ENCODE data around the gene TMEM169. TPM values are rescaled to one million over a fixed set of nuclear protein-coding genes. Genes with fewer than 3 reads are reported as not detected.

TMEM169 gene
- total RNA-seq, 4 donors from 2014 or later: 0.41 to 6.4 (median 1.9) TPM; not detected in 1

DNA sequence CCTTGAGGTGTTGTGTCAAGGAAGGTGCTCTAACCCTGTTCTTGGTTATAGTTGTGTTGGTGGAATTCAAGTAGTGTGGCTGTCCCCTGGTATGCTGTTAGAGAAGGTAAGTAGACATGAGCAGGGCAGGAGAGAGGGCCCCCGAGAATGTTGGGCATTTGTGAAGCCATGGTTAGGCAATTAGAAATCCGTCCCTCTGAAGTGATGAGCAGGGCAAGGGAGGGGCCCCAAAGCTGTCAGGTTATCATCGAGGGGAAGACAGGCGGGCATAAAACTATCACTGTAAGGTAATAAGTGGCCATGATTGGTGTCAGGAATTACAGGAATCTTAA, 32.6 kb downstream of the TMEM169 start:
- no peaks in the 10 kb centered on the region for H3K9me3 ChIP-seq
- 25 to 27% methylated on average over 2 to 4 of the region's 4 CpGs for whole genome bisulfite sequencing, 2 donors (ENCODE audit: low coverage in 1 of 2)
- in situ Hi-C loops (cut with MboI; ENCODE audit: low pct_ligation_motif_present in 1 of 4, low pct_unique_long_range_greater_than_20kb in 1 of 4, low sequenced_read_pairs in 3 of 4): loop anchor here in 2 of 4 donors (25.0 kb wide), 1 partner anchor 298 kb away; the partner anchor contains the start of gene SMARCAL1 (in 2 of the 2)
- H3K4me3 ChIP-seq: no peak overlapping the region
- no peak for DNase-seq
- H3K4me1 ChIP-seq: peaks cover 14 to 51% (median 24%) of the 10 kb centered on the region in 4 donors
- no peak for TF ChIP-seq CTCF (IDR thresholded peaks at IDR 0.05)
- TF ChIP-seq POLR2A (IDR thresholded peaks at IDR 0.05): no peak
- TF ChIP-seq EP300 (IDR thresholded peaks at IDR 0.05; ENCODE audit: low read depth): no peak
- no peak for TF ChIP-seq POLR2AphosphoS5 (IDR thresholded peaks at IDR 0.05)
- H3K27ac ChIP-seq: peak overlapping the region; percentile 55 to 79 (median 68)
- intact Hi-C loops (cut with DNase I; ENCODE audit: low total_unique reads): no loop called here
- no peaks in the 10 kb centered on the region for H3K27me3 ChIP-seq
- peaks cover 0 to 25% (median 11%) of the 10 kb centered on the region in 4 donors for H3K36me3 ChIP-seq

GRCh38 chr2:216114714-216115531, 33.2 kb downstream of the TMEM169 start:
- in situ Hi-C loops (cut with MboI; ENCODE audit: low pct_ligation_motif_present in 1 of 4, low pct_unique_long_range_greater_than_20kb in 1 of 4, low sequenced_read_pairs in 3 of 4) (loop anchor here in 2 of 4 donors (25.0 kb wide), 1 partner anchor 297 kb away; the partner anchor contains the start of gene SMARCAL1 (in 2 of the 2)), intact Hi-C loops (cut with DNase I; ENCODE audit: low total_unique reads) (no loop called here)
- Histone ChIP-seq H3K27ac (peak overlapping the region; percentile 79 to 86 (median 84)), H3K27me3 (no peaks in the 10 kb centered on the region), H3K4me3 (peak overlapping the region; percentile 36 to 61 (median 42)), H3K9me3 (no peaks in the 10 kb centered on the region), H3K36me3 (peaks cover 0 to 30% (median 14%) of the 10 kb centered on the region in 4 donors), H3K4me1 (peaks cover 14 to 49% (median 22%) of the 10 kb centered on the region in 4 donors)
- WGBS, 2 donors (ENCODE audit: low coverage in 1 of 2): 12 to 13% methylated on average over 17 to 29 of the region's 29 CpGs
- peak; percentile 99 for DNase-seq
- TF ChIP-seq POLR2AphosphoS5 (IDR thresholded peaks at IDR 0.05): peak in 2 of 3 donors; percentile 22 to 43
- peak; percentile 80 to 94 (median 87) for TF ChIP-seq CTCF (IDR thresholded peaks at IDR 0.05)
- no peak for TF ChIP-seq EP300 (IDR thresholded peaks at IDR 0.05; ENCODE audit: low read depth)
- TF ChIP-seq POLR2A (IDR thresholded peaks at IDR 0.05): no peak

DNA sequence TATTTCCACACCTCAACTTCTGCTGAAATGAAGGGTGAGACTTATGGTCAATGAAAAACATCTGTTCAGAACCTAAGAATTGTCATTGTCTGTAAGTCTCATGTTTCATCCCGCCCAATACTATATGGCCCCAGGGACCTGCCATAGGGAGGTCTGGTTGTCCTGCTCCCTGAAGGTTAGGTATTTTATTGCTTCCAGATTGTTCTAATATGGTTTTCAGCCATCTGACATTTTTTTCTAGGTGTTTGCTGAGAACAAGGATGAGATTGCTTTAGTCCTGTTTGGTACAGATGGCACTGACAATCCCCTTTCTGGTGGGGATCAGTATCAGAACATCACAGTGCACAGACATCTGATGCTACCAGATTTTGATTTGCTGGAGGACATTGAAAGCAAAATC, 34.7 kb downstream of the TMEM169 start:
- 89 to 100% methylated on average over 1 of the region's 1 CpG for WGBS, 2 donors (ENCODE audit: low coverage in 1 of 2)
- TF ChIP-seq EP300 (IDR thresholded peaks at IDR 0.05; ENCODE audit: low read depth) (no peak), POLR2A (IDR thresholded peaks at IDR 0.05) (no peak), CTCF (IDR thresholded peaks at IDR 0.05) (no peak), POLR2AphosphoS5 (IDR thresholded peaks at IDR 0.05) (no peak)
- H3K27me3 ChIP-seq: no peaks in the 10 kb centered on the region
- H3K4me1 ChIP-seq: peaks cover 6 to 34% (median 11%) of the 10 kb centered on the region in 4 donors
- intact Hi-C loops (cut with DNase I; ENCODE audit: low total_unique reads): no loop called here
- in situ Hi-C loops (cut with MboI; ENCODE audit: low pct_ligation_motif_present in 1 of 4, low pct_unique_long_range_greater_than_20kb in 1 of 4, low sequenced_read_pairs in 3 of 4): loop anchor here in 2 of 4 donors (25.0 kb wide), 1 partner anchor 296 kb away; the partner anchor contains the start of gene SMARCAL1 (in 2 of the 2)
- H3K9me3 ChIP-seq: no peaks in the 10 kb centered on the region
- peaks cover 0 to 42% (median 18%) of the 10 kb centered on the region in 4 donors for H3K36me3 ChIP-seq
- no peak for DNase-seq
- no peak overlapping the region for H3K4me3 ChIP-seq
- no peak overlapping the region for H3K27ac ChIP-seq

GRCh38 chr2:216117561-216118340, 36.0 kb downstream of the TMEM169 start:
- Histone ChIP-seq H3K4me3 (no peak overlapping the region), H3K36me3 (peaks cover 0 to 46% (median 24%) of the 10 kb centered on the region in 4 donors), H3K27ac (no peak overlapping the region), H3K4me1 (peaks cover 6 to 30% (median 11%) of the 10 kb centered on the region in 4 donors), H3K9me3 (no peaks in the 10 kb centered on the region), H3K27me3 (no peaks in the 10 kb centered on the region)
- WGBS, 2 donors (ENCODE audit: low coverage in 1 of 2): 75 to 79% methylated on average over 4 of the region's 4 CpGs
- TF ChIP-seq CTCF (IDR thresholded peaks at IDR 0.05) (no peak), POLR2AphosphoS5 (IDR thresholded peaks at IDR 0.05) (no peak), POLR2A (IDR thresholded peaks at IDR 0.05) (no peak), EP300 (IDR thresholded peaks at IDR 0.05; ENCODE audit: low read depth) (no peak)
- DNase-seq: no peak
- in situ Hi-C loops (cut with MboI; ENCODE audit: low pct_ligation_motif_present in 1 of 4, low pct_unique_long_range_greater_than_20kb in 1 of 4, low sequenced_read_pairs in 3 of 4) (loop anchor here in 2 of 4 donors (25.0 kb wide), 1 partner anchor 295 kb away; the partner anchor contains the start of gene SMARCAL1 (in 2 of the 2)), intact Hi-C loops (cut with DNase I; ENCODE audit: low total_unique reads) (no loop called here)

Measured in transverse colon (tissue), 4 donors.